H1 (cell line): ENCODE results near the gene COA5. TPM values are rescaled to one million over a fixed set of nuclear protein-coding genes. Genes with fewer than 3 reads are reported as not detected.

Experiments
- GTF2F1 ChIP-seq: IDR thresholded peaks from 2 replicates; pipeline ENCODE4 v1.6.1; 2012; ENCODE audit warnings: low read depth, low read length, improper control_type of control experiment, borderline replicate concordance
- HDAC2 ChIP-seq, 2 experiments: fragments of 300-600 bp in 1 of 2; sonication (generic) in 1 of 2; IDR thresholded peaks; 2 replicates each; pipeline ENCODE4 v1.6.1; 2011 to 2012; ENCODE audit warnings: low read depth in 2 of 2, low read length in 2 of 2, mild to moderate bottlenecking in 2 of 2, moderate library complexity in 2 of 2, borderline replicate concordance in 1 of 2, inconsistent platforms in 1 of 2
- MAFK ChIP-seq: IDR thresholded peaks from 2 replicates; pipeline ENCODE4 v1.6.1; 2012; ENCODE audit warnings: low read depth, mild to moderate bottlenecking, improper control_type of control experiment, low read length
- polyA plus RNA-seq, 7 experiments: library from polyadenylated mRNA; depleted of rRNA in 3 of 7; stranded (reverse) in 5 of 7; unstranded in 2 of 7; fragments of >200 nt in 5 of 7; fragments of 200-250 nt in 2 of 7; gene quantifications; 1 replicate in 5 of 7; 2 replicates in 1 of 7; 4 replicates in 1 of 7; pipeline versions ENCODE4 v1.2.1 to v1.2.3, GENCODE V29; 2011 to 2013; ENCODE audit warnings: missing spikeins in 2 of 7, mixed read lengths in 2 of 7
- total RNA-seq: library from RNA; stranded (reverse); fragmentation: NEBNext Ultra II Directional; extraction: Animal tissue kit (Norgen Biotek cat#: 25700); gene quantifications from 2 replicates; pipeline ENCODE4 v1.2.1, GENCODE V29; 2021

Gene COA5
- total and polyA plus RNA-seq, 2 of the 8 experiments (the other 6 are each of a cell fraction or from before 2014, with no cell fraction given) = 20.3 to 24.7 TPM

- TF ChIP-seq HDAC2 (IDR thresholded peaks at IDR 0.05; ENCODE audit: borderline replicate concordance in 1 of 2, low read depth in 2 of 2, low read length in 2 of 2) (no peak), MAFK (no peak), GTF2F1 (no peak)
These were observed 41.7 kb upstream of the COA5 start (continued) for GRCh38 chr2:98649992-98650375.
